ENCODE results near the gene PRUNE2.
"Not testable (repeated sequence)": the region's sequence is repeated elsewhere in the genome, so short reads cannot be mapped to it uniquely, and the experiment has no call there.

Gene PRUNE2

DNA sequence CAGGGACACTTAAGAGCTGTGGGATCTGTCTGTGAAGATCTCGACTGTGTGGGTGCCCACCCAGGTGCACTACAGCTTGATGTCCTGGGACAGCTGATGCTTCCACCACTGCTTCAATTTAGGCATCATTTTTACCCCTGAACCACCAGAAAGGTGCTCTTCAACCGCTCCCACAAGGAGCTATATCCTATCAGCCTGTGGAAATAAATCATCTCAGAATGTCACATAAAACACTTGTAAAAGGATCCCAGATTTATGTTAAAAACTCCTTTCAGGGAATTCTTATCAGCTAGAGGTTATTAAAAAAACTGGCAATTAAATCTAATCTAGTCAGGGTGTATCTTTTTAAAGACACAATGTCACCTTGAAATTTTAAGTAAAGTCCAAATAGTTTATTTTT, 224.4 kb downstream of the PRUNE2 start:
- H3K4me3 ChIP-seq (ENCODE audit: low read depth in 1 of 2, low read length in 2 of 2) = no peak overlapping the region
- no peaks in the 10 kb centered on the region for H3K27me3 ChIP-seq (ENCODE audit: low read depth, low read length)
- H3K4me1 ChIP-seq (ENCODE audit: control insufficient read depth in 1 of 2, insufficient read depth in 2 of 2, low read length in 2 of 2) = no peaks in the 10 kb centered on the region
- H3K27ac ChIP-seq (ENCODE audit: low read length) = no peak overlapping the region
- no peaks in the 10 kb centered on the region for H3K9me3 ChIP-seq (ENCODE audit: control insufficient read depth in 1 of 2, low read length in 2 of 2)
- H3K36me3 ChIP-seq (ENCODE audit: control insufficient read depth in 1 of 2, insufficient read depth in 2 of 2, low read length in 2 of 2) = peaks cover 0 to 4% of the 10 kb centered on the region in 2 donors

DNA sequence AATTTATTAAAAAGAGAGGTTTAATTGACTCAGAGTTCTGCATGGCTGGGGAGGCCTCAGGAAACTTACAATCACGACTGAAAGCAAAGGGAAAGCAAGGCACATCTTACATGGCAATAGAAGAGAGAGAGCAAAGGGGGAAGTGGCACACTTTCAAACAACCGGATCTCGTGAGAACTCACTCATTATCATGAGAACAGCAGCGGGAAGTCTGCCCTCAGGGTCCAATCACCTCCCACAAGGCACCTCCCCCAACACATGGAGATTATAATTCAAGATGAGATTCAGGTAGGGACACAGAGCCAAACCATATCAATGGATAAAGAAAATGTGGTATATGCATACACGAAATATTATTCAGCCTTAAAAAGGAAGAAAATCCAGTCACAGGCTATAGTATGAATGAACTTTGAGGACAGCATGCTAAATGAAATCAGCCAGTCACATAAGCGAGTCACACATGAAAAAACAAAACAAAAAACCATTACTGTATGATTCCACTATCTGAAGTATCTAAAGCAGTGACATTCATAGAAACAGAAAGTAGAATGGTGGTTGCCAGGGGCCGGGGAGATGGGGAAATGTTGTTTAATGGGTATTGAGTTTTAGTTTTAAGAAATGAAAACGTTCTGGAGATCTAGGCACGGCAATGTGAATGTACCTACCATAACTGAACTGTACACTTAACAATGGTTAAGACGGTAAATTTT, 225.0 kb downstream of the PRUNE2 start:
- Histone ChIP-seq H3K4me3 (ENCODE audit: low read depth in 1 of 2, low read length in 2 of 2) (no peak overlapping the region), H3K9me3 (ENCODE audit: control insufficient read depth in 1 of 2, low read length in 2 of 2) (no peaks in the 10 kb centered on the region), H3K27ac (ENCODE audit: low read length) (no peak overlapping the region), H3K27me3 (ENCODE audit: low read depth, low read length) (no peaks in the 10 kb centered on the region), H3K36me3 (ENCODE audit: control insufficient read depth in 1 of 2, insufficient read depth in 2 of 2, low read length in 2 of 2) (peaks cover 0 to 4% of the 10 kb centered on the region in 2 donors), H3K4me1 (ENCODE audit: control insufficient read depth in 1 of 2, insufficient read depth in 2 of 2, low read length in 2 of 2) (no peaks in the 10 kb centered on the region)

DNA sequence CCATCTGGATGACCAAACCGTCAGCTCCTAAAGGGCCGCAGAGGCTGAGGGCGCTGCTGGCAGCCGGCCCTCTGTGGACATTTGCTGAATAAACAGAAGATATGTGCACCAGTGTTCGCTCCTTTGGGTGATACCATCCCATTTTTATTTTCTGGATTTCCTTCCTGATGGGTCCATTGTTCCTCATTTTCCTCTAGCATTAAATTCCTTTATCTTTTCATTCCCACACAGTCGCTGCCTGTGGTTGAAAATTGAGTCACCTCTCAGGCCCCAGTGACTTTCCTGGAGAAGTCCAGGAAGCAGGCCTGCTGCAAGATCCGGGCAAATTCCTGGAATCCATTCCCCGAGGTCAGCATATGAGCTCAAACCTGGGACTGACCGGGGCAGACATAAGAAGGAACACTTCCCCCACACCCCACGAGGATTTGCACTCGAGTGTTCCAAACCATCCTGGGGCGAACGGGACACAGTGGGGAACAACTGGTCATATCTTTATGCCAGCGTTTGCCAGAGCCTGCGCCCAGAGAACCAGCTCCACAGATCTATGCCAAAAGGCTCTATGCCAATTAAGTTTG, 228.3 kb downstream of the PRUNE2 start:
- H3K27ac ChIP-seq (ENCODE audit: low read length) = no peak overlapping the region
- H3K36me3 ChIP-seq (ENCODE audit: control insufficient read depth in 1 of 2, insufficient read depth in 2 of 2, low read length in 2 of 2) = no peaks in the 10 kb centered on the region
- no peak overlapping the region for H3K4me3 ChIP-seq (ENCODE audit: low read depth in 1 of 2, low read length in 2 of 2)
- no peaks in the 10 kb centered on the region for H3K27me3 ChIP-seq (ENCODE audit: low read depth, low read length)
- H3K9me3 ChIP-seq (ENCODE audit: control insufficient read depth in 1 of 2, low read length in 2 of 2) = no peaks in the 10 kb centered on the region
- H3K4me1 ChIP-seq (ENCODE audit: control insufficient read depth in 1 of 2, insufficient read depth in 2 of 2, low read length in 2 of 2) = no peaks in the 10 kb centered on the region

DNA sequence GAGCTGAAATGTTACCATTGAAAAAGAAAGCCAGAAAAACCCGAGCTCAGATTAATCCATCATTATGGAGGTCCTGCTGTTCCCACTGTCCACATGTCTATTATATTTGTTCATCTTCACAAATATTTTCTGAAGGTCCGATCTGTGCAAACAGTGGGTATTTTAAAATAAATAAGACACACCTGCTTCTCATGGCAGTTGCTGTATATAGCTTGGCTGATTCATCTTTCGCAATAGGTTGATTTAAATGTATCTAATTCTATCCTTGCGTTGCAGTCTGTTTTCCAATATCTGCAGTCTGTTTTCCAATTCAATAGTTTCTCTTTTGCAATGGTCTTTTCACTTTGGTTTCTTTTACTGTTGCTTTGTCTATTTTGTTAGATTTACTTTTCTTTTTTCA, 229.1 kb downstream of the PRUNE2 start:
- H3K27me3 ChIP-seq (ENCODE audit: low read depth, low read length) = no peaks in the 10 kb centered on the region
- H3K27ac ChIP-seq (ENCODE audit: low read length) = no peak overlapping the region
- no peaks in the 10 kb centered on the region for H3K9me3 ChIP-seq (ENCODE audit: control insufficient read depth in 1 of 2, low read length in 2 of 2)
- H3K4me1 ChIP-seq (ENCODE audit: control insufficient read depth in 1 of 2, insufficient read depth in 2 of 2, low read length in 2 of 2) = no peaks in the 10 kb centered on the region
- no peak overlapping the region for H3K4me3 ChIP-seq (ENCODE audit: low read depth in 1 of 2, low read length in 2 of 2)
- no peaks in the 10 kb centered on the region for H3K36me3 ChIP-seq (ENCODE audit: control insufficient read depth in 1 of 2, insufficient read depth in 2 of 2, low read length in 2 of 2)

DNA sequence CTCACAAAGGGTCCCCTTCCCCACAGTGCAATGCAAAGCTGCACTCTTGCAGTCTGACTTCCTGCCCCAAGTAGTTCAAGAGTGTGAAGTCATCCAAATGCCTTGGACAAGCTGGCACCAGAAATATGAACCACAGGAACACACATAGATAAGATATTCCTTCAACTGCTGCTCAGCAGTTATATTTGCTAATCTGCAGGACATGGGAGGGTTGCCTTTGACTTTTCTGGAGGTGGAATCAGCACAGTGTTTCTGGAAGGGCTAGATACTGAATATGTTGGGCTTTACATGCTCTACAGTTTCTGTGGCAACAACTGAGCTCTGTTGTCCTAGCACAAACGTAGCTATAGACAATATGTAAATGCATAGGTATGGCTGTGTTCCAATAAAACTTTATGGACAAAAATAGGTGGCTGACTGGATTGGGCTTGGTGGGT, 238.4 kb downstream of the PRUNE2 start:
- Histone ChIP-seq H3K4me3 (ENCODE audit: low read depth in 1 of 2, low read length in 2 of 2) (no peak overlapping the region), H3K36me3 (ENCODE audit: control insufficient read depth in 1 of 2, insufficient read depth in 2 of 2, low read length in 2 of 2) (peaks cover 0 to 9% of the 10 kb centered on the region in 2 donors), H3K9me3 (ENCODE audit: control insufficient read depth in 1 of 2, low read length in 2 of 2) (no peaks in the 10 kb centered on the region), H3K27me3 (ENCODE audit: low read depth, low read length) (no peaks in the 10 kb centered on the region), H3K27ac (ENCODE audit: low read length) (no peak overlapping the region), H3K4me1 (ENCODE audit: control insufficient read depth in 1 of 2, insufficient read depth in 2 of 2, low read length in 2 of 2) (no peaks in the 10 kb centered on the region)

DNA sequence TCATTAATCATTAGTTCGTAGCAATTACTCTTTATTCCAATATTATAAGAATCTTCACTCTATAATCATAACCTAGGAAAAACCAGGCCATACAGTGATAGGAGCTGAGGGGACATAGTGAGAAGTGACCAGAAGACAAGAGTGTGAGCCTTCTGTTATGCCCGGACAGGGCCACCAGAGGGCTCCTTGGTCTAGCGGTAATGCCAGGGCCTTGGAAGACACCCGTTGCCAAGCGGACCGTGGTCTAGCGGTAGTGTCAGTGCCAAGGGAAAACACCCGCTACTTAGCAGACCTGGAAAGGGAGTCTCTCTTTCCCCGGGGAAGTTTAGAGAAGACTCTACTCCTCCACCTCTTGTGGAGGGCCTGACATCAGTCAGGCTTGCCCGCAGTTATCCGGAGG, 239.9 kb downstream of the PRUNE2 start:
- not testable (repeated sequence) for H3K4me1 ChIP-seq (ENCODE audit: control insufficient read depth in 1 of 2, insufficient read depth in 2 of 2, low read length in 2 of 2); H3K9me3 ChIP-seq (ENCODE audit: control insufficient read depth in 1 of 2, low read length in 2 of 2); H3K4me3 ChIP-seq (ENCODE audit: low read depth in 1 of 2, low read length in 2 of 2); H3K27me3 ChIP-seq (ENCODE audit: low read depth, low read length); H3K27ac ChIP-seq (ENCODE audit: low read length)
- peaks cover 0 to 17% of the 10 kb centered on the region in 2 donors for H3K36me3 ChIP-seq (ENCODE audit: control insufficient read depth in 1 of 2, insufficient read depth in 2 of 2, low read length in 2 of 2)

DNA sequence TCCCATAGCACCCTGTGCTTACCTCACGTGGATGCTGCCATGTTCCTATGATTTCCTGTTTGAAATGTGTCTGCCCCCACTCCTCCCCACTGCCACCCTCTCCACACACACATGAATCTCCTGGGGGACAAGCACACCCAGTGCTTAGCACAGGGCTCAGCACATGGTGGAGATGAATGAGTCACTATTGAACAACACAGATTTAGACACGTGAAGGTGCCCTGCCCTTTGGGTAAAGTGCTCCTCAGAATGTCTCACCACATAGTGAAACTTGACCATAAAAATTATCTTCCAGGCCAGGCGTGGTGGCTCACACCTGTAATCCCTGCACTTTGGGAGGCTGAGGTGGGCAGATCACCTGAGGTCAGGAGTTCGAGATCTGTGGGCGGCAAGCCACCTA, 240.5 kb downstream of the PRUNE2 start:
- Histone ChIP-seq H3K9me3 (ENCODE audit: control insufficient read depth in 1 of 2, low read length in 2 of 2) (no peaks in the 10 kb centered on the region), H3K4me3 (ENCODE audit: low read depth in 1 of 2, low read length in 2 of 2) (no peak overlapping the region), H3K27me3 (ENCODE audit: low read depth, low read length) (no peaks in the 10 kb centered on the region), H3K36me3 (ENCODE audit: control insufficient read depth in 1 of 2, insufficient read depth in 2 of 2, low read length in 2 of 2) (peaks cover 0 to 17% of the 10 kb centered on the region in 2 donors), H3K4me1 (ENCODE audit: control insufficient read depth in 1 of 2, insufficient read depth in 2 of 2, low read length in 2 of 2) (no peaks in the 10 kb centered on the region), H3K27ac (ENCODE audit: low read length) (no peak overlapping the region)

DNA sequence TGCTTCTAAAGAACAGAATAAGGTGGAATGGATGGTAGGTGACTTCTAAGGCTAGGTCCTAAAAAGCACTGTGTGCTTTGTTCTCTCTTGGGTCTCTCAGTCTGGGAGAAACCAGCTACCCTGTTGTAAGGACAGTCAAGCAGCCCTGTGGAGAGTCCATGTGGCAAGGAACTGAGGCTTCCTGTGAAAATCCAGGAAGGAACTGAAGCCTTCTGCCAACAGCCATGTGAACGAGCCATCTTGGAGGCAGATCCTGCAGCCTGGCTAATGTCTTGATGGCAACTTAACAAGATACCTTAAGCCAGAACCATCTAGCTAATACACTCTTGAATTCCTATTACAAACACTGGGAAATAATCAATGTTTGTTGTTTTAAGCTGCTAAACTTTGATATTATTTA, 241.8 kb downstream of the PRUNE2 start:
- Histone ChIP-seq H3K27me3 (ENCODE audit: low read depth, low read length) (no peaks in the 10 kb centered on the region), H3K36me3 (ENCODE audit: control insufficient read depth in 1 of 2, insufficient read depth in 2 of 2, low read length in 2 of 2) (peaks cover 0 to 17% of the 10 kb centered on the region in 2 donors), H3K4me3 (ENCODE audit: low read depth in 1 of 2, low read length in 2 of 2) (no peak overlapping the region), H3K4me1 (ENCODE audit: control insufficient read depth in 1 of 2, insufficient read depth in 2 of 2, low read length in 2 of 2) (no peaks in the 10 kb centered on the region), H3K9me3 (ENCODE audit: control insufficient read depth in 1 of 2, low read length in 2 of 2) (no peaks in the 10 kb centered on the region), H3K27ac (ENCODE audit: low read length) (no peak overlapping the region)

DNA sequence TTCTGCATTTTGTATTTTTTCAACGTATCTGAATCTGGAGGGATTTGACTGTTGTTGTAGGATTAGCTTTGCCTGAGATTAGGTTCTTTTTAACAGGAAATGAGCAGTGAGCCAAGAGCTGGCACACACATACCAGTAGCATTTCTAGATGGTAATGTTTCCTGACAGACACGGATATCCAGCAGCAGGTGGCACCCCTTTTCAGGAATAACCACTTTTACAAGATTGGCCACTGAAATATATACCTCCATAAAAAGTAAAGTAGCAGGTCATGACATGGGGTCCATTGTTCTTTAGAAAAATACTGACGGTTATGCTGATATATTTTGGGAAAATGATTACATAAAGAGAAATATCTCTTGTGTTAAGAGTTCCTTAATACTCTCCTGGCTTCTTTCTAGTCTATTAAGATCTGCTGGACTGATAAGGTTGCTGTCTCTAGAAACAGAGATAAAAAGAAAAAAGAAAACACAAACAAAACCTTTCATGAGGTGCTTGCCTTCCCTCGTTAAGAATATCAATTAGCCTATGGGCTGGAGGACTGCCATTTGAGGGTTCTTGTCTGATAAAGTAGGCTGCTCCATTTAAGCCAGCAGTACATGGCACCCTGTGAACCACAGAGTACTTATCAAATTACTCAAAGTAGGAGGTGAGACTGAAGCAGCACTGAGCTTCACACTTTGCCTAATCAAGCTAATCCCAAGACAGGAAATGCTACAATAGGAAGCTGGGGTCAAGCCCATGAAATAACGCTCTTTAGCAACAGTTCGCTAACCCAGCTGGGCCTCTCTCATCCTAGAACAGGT, 243.2 kb downstream of the PRUNE2 start:
- H3K27me3 ChIP-seq (ENCODE audit: low read depth, low read length) = no peaks in the 10 kb centered on the region
- H3K4me3 ChIP-seq (ENCODE audit: low read depth in 1 of 2, low read length in 2 of 2) = no peak overlapping the region
- H3K27ac ChIP-seq (ENCODE audit: low read length) = no peak overlapping the region
- no peaks in the 10 kb centered on the region for H3K9me3 ChIP-seq (ENCODE audit: control insufficient read depth in 1 of 2, low read length in 2 of 2)
- H3K4me1 ChIP-seq (ENCODE audit: control insufficient read depth in 1 of 2, insufficient read depth in 2 of 2, low read length in 2 of 2) = no peaks in the 10 kb centered on the region
- H3K36me3 ChIP-seq (ENCODE audit: control insufficient read depth in 1 of 2, insufficient read depth in 2 of 2, low read length in 2 of 2) = peaks cover 0 to 17% of the 10 kb centered on the region in 2 donors

DNA sequence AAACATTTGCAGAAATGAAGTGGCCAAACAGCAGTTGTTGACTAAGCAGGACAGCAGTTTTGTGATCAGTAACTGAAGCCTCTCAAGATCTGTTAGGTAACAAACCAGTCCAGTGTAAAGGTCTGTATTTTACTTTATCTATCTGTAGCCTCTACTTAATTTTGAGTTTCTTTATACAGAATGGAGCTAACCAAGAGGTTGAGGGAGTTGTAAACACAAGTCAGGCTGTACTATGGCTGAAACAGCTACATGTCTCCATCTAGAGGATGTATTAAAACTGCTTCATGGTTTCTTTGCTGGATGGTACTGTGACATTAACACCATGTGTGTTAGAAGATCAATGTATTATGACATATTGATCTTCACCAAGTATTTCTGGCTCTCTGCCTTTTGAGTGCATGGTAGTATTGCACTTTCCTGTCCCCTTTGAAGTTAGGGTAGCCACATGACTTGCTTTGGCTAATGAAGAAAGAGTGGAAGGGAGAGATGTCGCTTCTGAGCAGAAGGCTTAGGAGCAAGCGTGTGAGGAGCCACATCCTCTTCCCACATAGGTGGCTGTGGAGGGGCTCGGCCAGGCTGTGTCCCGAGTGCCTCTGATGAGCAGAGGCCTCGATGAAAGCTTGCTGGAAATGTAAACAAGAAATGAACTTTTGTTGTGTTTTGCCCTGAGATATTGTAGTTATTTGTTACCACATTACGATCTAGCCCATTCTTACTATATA, 247.2 kb downstream of the PRUNE2 start:
- Histone ChIP-seq H3K27ac (ENCODE audit: low read length) (no peak overlapping the region), H3K4me1 (ENCODE audit: control insufficient read depth in 1 of 2, insufficient read depth in 2 of 2, low read length in 2 of 2) (peaks cover 8 to 12% of the 10 kb centered on the region in 2 donors)

DNA sequence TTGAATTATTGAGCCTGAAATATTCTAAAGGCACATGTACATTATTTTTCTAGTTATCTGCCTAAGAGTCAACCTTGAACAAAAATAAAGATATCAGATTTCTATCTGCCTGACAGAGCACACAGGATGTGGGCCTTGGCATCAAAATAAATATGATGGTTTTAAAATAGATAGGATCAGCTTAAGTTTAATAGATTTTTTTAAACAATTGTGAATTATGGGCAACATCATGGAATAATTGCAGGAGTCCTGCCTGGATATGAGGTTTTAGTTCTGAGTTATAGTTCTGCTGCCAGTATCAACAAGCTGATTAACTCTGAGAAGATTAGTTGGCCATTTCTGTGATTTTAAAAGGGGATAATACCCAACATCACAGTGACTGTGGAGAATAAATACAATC, 248.6 kb downstream of the PRUNE2 start:
- Histone ChIP-seq H3K4me3 (ENCODE audit: low read depth in 1 of 2, low read length in 2 of 2) (no peak overlapping the region), H3K27me3 (ENCODE audit: low read depth, low read length) (no peaks in the 10 kb centered on the region), H3K9me3 (ENCODE audit: control insufficient read depth in 1 of 2, low read length in 2 of 2) (no peaks in the 10 kb centered on the region), H3K4me1 (ENCODE audit: control insufficient read depth in 1 of 2, insufficient read depth in 2 of 2, low read length in 2 of 2) (peaks cover 8 to 12% of the 10 kb centered on the region in 2 donors), H3K27ac (ENCODE audit: low read length) (no peak overlapping the region), H3K36me3 (ENCODE audit: control insufficient read depth in 1 of 2, insufficient read depth in 2 of 2, low read length in 2 of 2) (peaks cover 0 to 5% of the 10 kb centered on the region in 2 donors)

More for the DNA sequence above, 247.2 kb downstream of the PRUNE2 start:
- no peaks in the 10 kb centered on the region for H3K9me3 ChIP-seq (ENCODE audit: control insufficient read depth in 1 of 2, low read length in 2 of 2)
- no peaks in the 10 kb centered on the region for H3K27me3 ChIP-seq (ENCODE audit: low read depth, low read length)
- H3K36me3 ChIP-seq (ENCODE audit: control insufficient read depth in 1 of 2, insufficient read depth in 2 of 2, low read length in 2 of 2) = peaks cover 0 to 12% of the 10 kb centered on the region in 2 donors
- H3K4me3 ChIP-seq (ENCODE audit: low read depth in 1 of 2, low read length in 2 of 2) = no peak overlapping the region
